ENCODE data around the gene ITGA11. TPM values are rescaled to one million over a fixed set of nuclear protein-coding genes. Genes with fewer than 3 reads are reported as not detected.
"Not testable (repeated sequence)": the region's sequence is repeated elsewhere in the genome, so short reads cannot be mapped to it uniquely, and the experiment has no call there.

Gene ITGA11
- total and polyA plus RNA-seq, 5 experiments from 2014 or later: 0.02 to 0.11 (median 0.03) TPM; not detected in 2

DNA sequence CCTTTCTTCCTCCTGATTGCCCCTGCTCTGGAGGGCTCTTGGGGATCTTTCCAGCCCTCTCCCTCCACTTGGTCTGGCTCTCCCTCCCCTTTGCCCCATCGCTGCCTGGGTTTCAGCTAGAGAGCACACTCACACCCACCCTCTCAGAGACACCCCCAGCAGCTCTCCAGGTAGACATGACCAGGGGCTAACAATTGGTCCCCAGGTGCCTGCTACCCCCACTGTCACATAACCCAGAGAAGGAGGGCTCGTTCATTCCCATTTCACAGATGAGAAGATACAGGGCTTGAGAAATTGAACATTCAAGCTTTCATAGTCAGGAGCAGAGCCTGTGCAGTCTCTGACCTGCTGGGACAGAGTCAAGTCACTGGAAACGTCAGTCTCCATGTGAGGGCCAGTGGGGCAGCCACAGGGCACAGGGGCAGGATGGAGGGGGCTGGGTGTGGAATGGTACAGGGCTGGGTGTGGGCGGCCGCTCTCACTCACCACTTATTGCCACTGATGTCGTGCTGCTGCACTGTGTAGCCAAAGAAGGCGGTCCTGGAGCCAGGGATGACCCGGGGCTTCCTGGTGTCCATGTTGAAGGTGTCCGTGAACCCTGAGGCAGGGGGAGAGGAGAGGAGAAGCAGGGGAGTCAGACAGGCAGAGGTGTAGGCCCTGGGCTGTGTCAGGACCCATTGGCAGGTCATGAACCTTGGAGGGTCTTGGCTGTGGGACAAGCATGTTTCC is 29.4 kb downstream of the ITGA11 start:
- Mint-ChIP-seq H3K27ac (no peak overlapping the region), H3K4me3 (no peak overlapping the region), H3K27me3 (no peaks in the 10 kb centered on the region), H3K9me3 (peaks cover 0 to 20% (median 7%) of the 10 kb centered on the region in 9 donors), H3K36me3 (no peaks in the 10 kb centered on the region), H3K4me1 (no peaks in the 10 kb centered on the region)
- peak in 1 of 2 donors; percentile 16 for ATAC-seq
- POLR2A ChIA-PET: no interaction called here
- peak in 1 of 10 donors; percentile 13 for DNase-seq

DNA sequence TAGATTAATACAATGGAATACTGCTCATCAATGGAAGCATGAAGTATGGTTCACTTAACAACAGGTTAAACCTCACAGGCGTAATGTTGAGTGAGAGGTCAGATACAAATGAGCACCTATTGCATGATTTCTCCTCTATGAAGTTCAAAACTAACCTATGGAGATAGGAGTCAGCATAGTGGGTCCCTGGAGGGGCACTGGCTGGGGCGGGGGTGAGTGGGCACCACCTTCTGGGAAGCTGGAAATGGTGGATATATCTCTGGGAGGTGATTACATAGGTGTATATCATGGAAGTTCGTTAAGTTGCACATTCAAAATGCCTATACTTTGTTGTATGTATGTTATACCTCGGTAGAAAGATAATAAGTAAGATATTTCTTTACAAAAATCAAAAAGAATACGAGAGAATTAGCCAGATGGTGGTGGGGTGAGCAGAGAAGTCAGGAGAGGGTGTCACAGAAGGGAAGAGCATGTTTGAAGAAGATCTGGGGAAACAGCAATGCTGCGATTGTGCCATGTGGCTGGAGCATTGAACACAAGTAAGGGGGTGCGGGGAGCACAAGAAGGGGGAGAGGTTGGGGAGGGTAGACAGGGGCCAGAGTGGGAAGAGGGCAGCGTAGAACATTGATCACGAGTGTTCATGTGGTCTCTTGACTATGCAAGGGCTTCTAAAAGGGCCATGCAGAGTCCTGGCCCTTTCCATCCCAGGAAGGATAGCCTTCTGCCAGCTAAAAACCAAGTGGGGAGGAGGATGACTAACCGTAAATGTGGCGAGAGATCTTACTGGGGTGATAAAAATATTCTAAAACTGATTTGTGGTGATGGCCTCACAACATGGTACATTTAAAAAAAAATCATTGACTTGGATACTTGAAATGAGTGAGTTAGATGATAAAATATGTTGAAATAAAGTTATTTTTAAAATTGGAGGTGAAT is 30.2 kb downstream of the ITGA11 start:
- Mint-ChIP-seq H3K27ac (peak overlapping the region in 1 of 10 donors; percentile 35), H3K4me1 (no peaks in the 10 kb centered on the region), H3K27me3 (no peaks in the 10 kb centered on the region), H3K36me3 (no peaks in the 10 kb centered on the region), H3K9me3 (peaks cover 0 to 20% (median 7%) of the 10 kb centered on the region in 9 donors), H3K4me3 (no peak overlapping the region)
- peak in 1 of 2 donors; percentile 23 for ATAC-seq
- POLR2A ChIA-PET: no interaction called here
- peak in 3 of 10 donors; percentile 3 to 24 (median 22) for DNase-seq

DNA sequence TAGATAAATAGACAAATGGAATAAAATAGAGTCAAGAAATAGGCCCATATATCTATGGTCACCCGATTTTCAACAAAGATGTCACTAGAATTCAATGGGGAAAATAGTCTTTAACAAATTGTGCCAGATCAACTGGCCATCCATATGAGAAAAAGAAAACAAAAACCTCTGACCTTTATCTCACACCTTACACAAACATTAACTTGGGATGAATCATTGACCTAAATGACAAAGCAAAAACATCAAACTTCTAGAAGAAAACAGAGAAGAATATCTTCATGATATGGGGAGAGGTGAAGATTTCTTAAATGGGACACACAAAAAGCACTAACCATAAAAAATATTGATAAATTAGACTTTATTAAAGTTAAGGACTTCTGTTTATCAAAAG is 31.9 kb downstream of the ITGA11 start:
- Mint-ChIP-seq H3K36me3 (no peaks in the 10 kb centered on the region), H3K4me1 (no peaks in the 10 kb centered on the region), H3K27me3 (peaks cover 0 to 9% (median 1%) of the 10 kb centered on the region in 5 donors), H3K9me3 (peaks cover 0 to 20% (median 7%) of the 10 kb centered on the region in 9 donors), H3K4me3 (no peak overlapping the region), H3K27ac (no peak overlapping the region)
- no peak for DNase-seq
- no peak for ATAC-seq
- POLR2A ChIA-PET: interaction anchor here (0.6 kb wide), 1 partner anchor 17 kb away, joined by 3 read pairs; no protein-coding TSS in a partner anchor

DNA sequence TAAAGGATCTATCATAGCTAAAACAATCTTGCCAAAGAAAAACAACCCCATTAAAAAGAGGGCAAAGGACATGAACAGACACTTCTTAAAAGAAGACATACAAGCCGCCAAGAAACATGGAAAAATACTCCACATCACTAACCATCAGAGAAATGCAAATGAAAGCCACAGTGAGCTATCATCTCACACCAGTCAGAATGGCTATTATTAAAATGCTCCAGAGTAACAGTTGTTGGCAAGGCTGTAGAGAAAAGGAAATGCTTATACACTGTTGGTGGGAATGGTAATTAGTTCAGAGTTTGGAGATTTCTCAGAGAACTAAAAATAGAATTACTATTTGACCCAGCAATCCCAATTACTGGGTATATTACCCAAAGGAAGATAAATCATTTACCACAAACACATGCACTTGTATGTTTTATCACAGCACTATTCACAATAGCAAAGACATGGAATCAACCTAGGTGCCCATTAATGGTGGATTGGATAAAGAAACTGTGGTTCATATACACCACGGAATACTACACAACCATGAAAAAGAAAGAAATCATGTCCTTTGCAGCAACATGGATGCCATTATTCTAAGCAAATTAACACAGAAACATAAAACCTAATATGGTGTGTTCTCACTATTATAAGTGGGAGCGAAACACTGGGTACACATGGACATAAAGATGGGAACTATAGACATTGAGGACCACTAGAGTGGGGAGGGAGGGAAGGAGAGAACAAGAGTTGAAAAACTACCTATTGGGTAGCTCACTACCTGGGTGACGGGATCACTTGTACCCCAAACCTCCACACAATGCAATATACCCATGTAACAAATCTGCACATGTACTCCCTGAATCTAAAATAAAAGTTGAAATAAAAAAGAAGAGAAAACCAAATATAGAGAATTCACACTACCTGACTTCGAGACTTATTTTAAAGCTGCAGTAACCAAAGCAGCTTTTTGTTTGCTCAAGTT is 32.6 kb downstream of the ITGA11 start:
- H3K4me3 Mint-ChIP-seq: no peak overlapping the region
- H3K27me3 Mint-ChIP-seq: peaks cover 1 to 16% (median 5%) of the 10 kb centered on the region in 5 donors
- H3K27ac Mint-ChIP-seq: peak overlapping the region in 1 of 10 donors; percentile 25
- POLR2A ChIA-PET: interaction anchor here (0.6 kb wide), 1 partner anchor 18 kb away, joined by 3 read pairs; no protein-coding TSS in a partner anchor
- ATAC-seq (no peak), DNase-seq (peak in 2 of 10 donors; percentile 25 to 26)
- H3K36me3 Mint-ChIP-seq: no peaks in the 10 kb centered on the region
- H3K9me3 Mint-ChIP-seq: peaks cover 0 to 20% (median 7%) of the 10 kb centered on the region in 9 donors
- no peaks in the 10 kb centered on the region for H3K4me1 Mint-ChIP-seq

DNA sequence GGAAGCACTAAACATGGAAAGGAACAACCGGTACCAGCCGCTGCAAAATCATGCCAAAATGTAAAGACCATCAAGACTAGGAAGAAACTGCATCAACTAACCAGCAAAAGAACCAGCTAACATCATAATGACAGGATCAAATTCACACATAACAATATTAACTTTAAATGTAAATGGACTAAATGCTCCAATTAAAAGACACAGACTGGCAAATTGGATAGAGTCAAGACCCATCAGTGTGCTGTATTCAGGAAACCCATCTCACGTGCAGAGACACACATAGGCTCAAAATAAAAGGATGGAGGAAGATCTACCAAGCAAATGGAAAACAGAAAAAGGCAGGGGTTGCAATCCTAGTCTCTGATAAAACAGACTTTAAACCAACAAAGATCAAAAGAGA is 34.0 kb downstream of the ITGA11 start:
- H3K4me1 Mint-ChIP-seq, H3K4me3 Mint-ChIP-seq, H3K36me3 Mint-ChIP-seq, H3K27ac Mint-ChIP-seq, DNase-seq, POLR2A ChIA-PET, H3K9me3 Mint-ChIP-seq, ATAC-seq: not testable (repeated sequence)
- H3K27me3 Mint-ChIP-seq: peaks cover 6 to 30% (median 9%) of the 10 kb centered on the region in 5 donors

DNA sequence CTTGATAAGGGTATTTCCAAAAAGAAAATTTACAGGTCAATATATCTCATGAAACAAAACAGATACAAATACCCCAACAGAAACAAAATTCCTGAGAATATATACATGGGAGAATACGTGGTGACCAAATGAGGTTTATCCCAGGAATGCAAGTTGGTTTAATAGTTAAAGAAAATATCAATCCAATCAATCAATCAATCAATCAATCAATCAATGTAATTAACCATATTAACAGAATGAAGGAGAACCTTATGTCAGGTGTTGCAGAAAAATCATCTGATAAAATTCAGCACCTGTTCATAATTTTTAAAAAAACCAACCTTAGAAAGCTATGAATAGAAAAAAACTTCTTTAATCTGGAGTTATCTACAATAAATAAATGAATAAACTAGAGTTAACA is 35.9 kb downstream of the ITGA11 start:
- Mint-ChIP-seq H3K27me3 (peaks cover 18 to 49% (median 20%) of the 10 kb centered on the region in 5 donors), H3K27ac (no peak overlapping the region), H3K36me3 (no peaks in the 10 kb centered on the region), H3K4me3 (no peak overlapping the region), H3K4me1 (no peaks in the 10 kb centered on the region), H3K9me3 (peaks cover 0 to 8% (median 2%) of the 10 kb centered on the region in 9 donors)
- DNase-seq: no peak
- no peak for ATAC-seq
- POLR2A ChIA-PET: interaction anchor here (0.8 kb wide), 1 partner anchor 9 kb away, joined by 3 read pairs; no protein-coding TSS in a partner anchor

DNA sequence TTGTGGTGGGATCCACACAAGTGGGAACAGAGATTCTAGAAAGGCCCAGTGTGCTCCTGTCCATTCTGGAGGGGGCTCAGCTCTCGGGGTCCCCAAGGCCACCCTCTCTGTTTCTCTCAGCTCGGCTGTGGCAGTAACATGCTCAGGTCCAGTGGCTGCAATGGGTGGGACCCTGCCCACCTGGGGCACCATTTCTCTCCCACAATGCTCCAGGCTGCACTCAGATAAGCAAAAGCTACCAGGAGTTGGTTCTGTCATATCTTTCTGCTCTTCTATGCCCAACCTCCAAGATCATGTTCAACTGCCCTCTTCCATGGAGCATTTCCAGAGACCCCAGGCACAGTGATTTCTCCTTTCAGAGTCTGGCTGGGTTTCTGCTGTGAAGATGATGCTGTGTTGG is 40.8 kb downstream of the ITGA11 start:
- H3K9me3 Mint-ChIP-seq: peaks cover 0 to 8% (median 2%) of the 10 kb centered on the region in 9 donors
- H3K36me3 Mint-ChIP-seq: no peaks in the 10 kb centered on the region
- H3K27me3 Mint-ChIP-seq: peaks cover 19 to 51% (median 22%) of the 10 kb centered on the region in 5 donors
- H3K27ac Mint-ChIP-seq: peak overlapping the region in 1 of 10 donors; percentile 9
- ATAC-seq (no peak), DNase-seq (peak in 1 of 10 donors; percentile 3)
- no peak overlapping the region for H3K4me3 Mint-ChIP-seq
- POLR2A ChIA-PET: no interaction called here
- H3K4me1 Mint-ChIP-seq: no peaks in the 10 kb centered on the region

DNA sequence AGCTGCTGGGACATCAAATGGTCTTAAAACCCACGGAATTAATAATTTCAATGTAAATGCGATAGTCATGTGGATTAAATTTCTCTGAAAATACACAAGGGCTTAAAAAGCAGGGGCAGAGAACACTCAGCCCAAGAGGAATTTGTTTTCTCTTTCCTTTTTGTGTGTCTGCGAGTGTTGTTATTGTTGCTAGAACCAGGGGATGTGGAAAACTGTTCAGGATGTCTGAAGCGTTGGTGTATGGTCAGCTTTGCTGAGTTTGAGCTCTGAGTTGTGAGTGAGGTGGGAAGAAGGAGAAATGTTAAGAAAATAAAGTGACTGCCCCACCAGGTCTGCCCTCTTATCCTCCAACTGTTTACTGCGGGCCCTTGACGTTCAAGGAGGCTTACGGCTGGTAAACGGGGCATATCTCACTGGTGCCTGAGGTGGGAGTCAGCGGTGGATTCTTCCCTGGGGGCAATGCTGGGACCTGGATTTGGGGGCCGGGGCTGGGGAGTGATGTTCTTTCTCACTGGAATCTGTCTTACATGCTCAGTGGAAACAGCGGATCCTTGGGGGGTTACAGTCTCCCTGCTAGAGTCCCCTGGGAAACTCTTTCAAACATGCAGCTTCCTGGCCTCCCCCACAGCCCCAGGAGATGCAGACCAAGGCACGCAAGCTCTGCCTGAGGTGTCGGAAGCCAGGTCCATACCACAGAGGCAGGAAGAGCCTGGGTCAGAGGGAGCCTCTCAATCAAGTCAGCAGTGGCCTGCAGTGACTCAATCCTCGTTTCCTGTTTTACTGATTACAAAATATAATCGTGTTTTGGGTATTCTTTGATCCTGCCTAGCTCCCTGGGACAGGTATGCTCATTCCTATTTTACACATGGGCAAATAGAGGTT is 41.8 kb downstream of the ITGA11 start:
- Mint-ChIP-seq H3K27me3 (peaks cover 18 to 43% (median 22%) of the 10 kb centered on the region in 5 donors), H3K36me3 (no peaks in the 10 kb centered on the region), H3K9me3 (peaks cover 0 to 6% (median 2%) of the 10 kb centered on the region in 9 donors), H3K27ac (no peak overlapping the region), H3K4me1 (no peaks in the 10 kb centered on the region), H3K4me3 (no peak overlapping the region)
- ATAC-seq: no peak
- POLR2A ChIA-PET: no interaction called here
- DNase-seq: peak in 1 of 10 donors; percentile 9

DNA sequence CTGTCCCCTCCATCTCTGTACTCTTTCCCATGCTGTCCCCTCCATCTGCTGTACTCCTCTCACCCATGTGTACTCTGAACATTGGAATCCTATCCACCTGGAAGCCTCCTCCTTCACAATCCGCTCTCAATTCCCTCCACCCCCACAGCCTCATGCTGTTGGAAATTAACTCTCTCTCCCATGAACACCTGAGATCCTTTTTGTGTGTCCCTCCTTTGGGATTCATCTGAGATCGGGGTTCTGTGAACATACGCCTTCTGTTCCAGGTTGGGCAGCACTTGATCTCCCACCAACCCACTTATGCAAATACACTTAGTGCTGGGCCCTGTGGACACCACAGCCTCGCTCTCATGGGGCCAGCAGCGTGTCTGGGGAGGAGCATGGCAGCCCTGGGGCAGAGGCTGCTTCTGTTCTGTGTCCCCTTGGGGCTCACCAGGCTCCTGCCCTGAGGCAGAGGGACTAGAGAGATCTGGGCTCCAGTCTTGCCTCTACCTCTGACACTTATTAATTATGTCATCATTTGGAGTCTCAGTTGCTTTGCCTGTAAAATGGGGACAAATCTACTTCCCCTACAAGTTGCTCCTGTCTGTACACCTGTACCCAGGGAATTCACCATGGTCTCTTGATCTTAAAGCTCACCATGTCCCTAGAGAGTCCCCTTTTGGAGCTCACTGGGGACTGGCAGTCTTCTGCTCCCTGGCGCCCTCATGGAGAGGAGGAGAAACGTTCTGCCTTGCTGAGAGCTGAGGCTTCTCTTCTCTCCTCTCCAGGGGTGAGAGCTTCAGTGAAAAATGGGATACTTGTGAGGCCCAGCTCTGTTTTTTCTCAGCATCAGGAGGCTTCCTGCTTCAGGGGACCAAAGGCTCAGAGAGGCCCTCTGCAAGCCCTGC is 42.7 kb downstream of the ITGA11 start:
- ATAC-seq: no peak
- Mint-ChIP-seq H3K27ac (peak overlapping the region in 1 of 10 donors; percentile 13), H3K4me3 (no peak overlapping the region), H3K4me1 (no peaks in the 10 kb centered on the region), H3K9me3 (peaks cover 0 to 6% (median 2%) of the 10 kb centered on the region in 9 donors), H3K36me3 (no peaks in the 10 kb centered on the region), H3K27me3 (peaks cover 12 to 34% (median 16%) of the 10 kb centered on the region in 5 donors)
- POLR2A ChIA-PET: no interaction called here
- DNase-seq: peak in 1 of 10 donors; percentile 7

DNA sequence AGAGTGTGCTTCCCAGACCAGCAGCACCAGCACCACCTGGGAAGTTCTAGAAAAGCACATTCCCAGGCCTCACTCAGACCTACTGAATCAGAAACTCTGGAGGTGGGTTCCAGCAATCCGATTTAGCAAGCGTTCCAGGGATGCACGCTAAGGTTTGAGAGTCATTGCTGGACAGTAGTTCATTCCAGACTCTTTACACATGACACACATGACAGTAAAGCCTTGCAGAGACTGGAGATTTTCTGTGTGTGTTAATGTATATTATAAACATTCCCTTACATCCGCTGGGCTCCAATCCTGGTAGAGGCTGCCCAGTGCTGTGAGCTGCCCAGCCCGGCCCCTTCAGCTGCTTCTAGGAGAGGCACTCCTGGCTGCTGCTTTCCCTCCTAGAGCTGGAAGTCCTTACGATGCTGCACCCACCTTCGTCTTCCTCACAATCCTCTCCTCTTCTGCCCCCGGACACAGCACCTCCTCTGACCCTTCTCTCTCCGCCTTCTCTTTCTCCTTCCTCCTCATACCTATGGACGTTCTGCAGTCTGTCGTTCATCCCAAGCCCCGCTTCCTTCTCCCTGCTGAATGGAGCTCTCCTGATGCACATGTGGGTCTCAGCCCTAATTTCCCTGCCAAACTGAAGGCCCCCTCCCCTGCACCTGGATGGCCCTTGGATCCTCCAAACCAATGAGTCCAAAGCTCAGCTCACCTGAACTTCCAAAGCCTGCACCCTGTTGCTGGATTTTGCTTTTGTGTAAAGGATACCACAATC is 44.4 kb downstream of the ITGA11 start:
- Mint-ChIP-seq H3K27ac (no peak overlapping the region), H3K9me3 (peaks cover 0 to 5% (median 0%) of the 10 kb centered on the region in 9 donors), H3K4me3 (no peak overlapping the region), H3K27me3 (peaks cover 10 to 17% (median 12%) of the 10 kb centered on the region in 5 donors), H3K4me1 (peaks cover 0 to 2% (median 0%) of the 10 kb centered on the region in 4 donors), H3K36me3 (no peaks in the 10 kb centered on the region)
- ATAC-seq: no peak
- POLR2A ChIA-PET: interaction anchor here (0.6 kb wide), 1 partner anchor 9 kb away, joined by 3 read pairs; no protein-coding TSS in a partner anchor
- DNase-seq: peak in 1 of 10 donors; percentile 3

Measured in naive thymus-derived CD8-positive, alpha-beta T cell (primary cell).